Panc1 (cell line): ENCODE measurements around the gene ARL2BP. TPM values are rescaled to one million over a fixed set of nuclear protein-coding genes. Genes with fewer than 3 reads are reported as not detected.

Experiments
- ATAC-seq: fragments of 200-7000 bp; cut with Tn5 transposase; 2 replicates; pipeline ENCODE4 v1.9.1; 2020; ENCODE audit warnings: mild to moderate bottlenecking, moderate library complexity
- BruUV-seq: library from RNA; stranded (reverse); fragments of 400-500 nt; replicated peaks from 2 replicates; lab custom pipeline; 2021; lab: Mats Ljungman, UMichigan
- CTCF ChIA-PET: fragments of 300-600 bp; sonication (Branson Sonifier 250); formaldehyde crosslinking; loops from one replicate; lab custom pipeline; 2022; ENCODE audit warnings: antibody characterized with exemption; lab: Charles Lee
- POLR2A ChIA-PET: fragments of 300-600 bp; sonication (Branson Sonifier 250); formaldehyde crosslinking; loops from one replicate; lab custom pipeline; 2022; ENCODE audit warnings: antibody characterized with exemption; lab: Charles Lee
- DNase-seq: peaks from one replicate; pipeline ENCODE4 v3.0.0-alpha.2; 2010; ENCODE audit warnings: low read depth, low spot score
- H3K27ac ChIP-seq: 2 replicates; pipeline ENCODE4 v1.5.1; 2011; ENCODE audit warnings: mild to moderate bottlenecking, low read length, inconsistent platforms
- H3K27me3 ChIP-seq: fragments of 200-500 bp; sonication (Bioruptor generic); 2 replicates; pipeline ENCODE4 v1.6.0; 2014; ENCODE audit warnings: low read length, inconsistent platforms; ENCODE audit not compliant: control insufficient read depth, insufficient read depth
- H3K36me3 ChIP-seq: fragments of 200-500 bp; sonication (Bioruptor generic); 2 replicates; pipeline ENCODE4 v1.5.1; 2014; ENCODE audit warnings: inconsistent platforms, mild to moderate bottlenecking, low read length, moderate library complexity; ENCODE audit not compliant: control insufficient read depth, insufficient read depth
- H3K4me1 ChIP-seq: 2 replicates; pipeline ENCODE4 v1.5.1; 2011; ENCODE audit warnings: inconsistent platforms, mild to moderate bottlenecking, low read length, moderate library complexity; ENCODE audit not compliant: control insufficient read depth, insufficient read depth
- H3K4me3 ChIP-seq, 2 experiments: 2 replicates each; pipeline ENCODE4 v1.5.1; 2011 to 2012; ENCODE audit warnings: low read depth in 2 of 2, low read length in 2 of 2, mild to moderate bottlenecking in 2 of 2, inconsistent platforms in 1 of 2, moderate library complexity in 1 of 2
- H3K9me3 ChIP-seq: fragments of 200-500 bp; sonication (Bioruptor generic); 2 replicates; pipeline ENCODE4 v1.5.1; 2014; ENCODE audit warnings: low read depth, mild to moderate bottlenecking, inconsistent platforms, low read length, moderate library complexity; ENCODE audit not compliant: control insufficient read depth, insufficient read depth
- CTCF ChIP-seq: fragments of 450-650 bp; IDR thresholded peaks from 2 replicates; pipeline ENCODE4 v1.5.1; 2017; ENCODE audit warnings: mild to moderate bottlenecking
- POLR2AphosphoS5 ChIP-seq: IDR thresholded peaks from 2 replicates; pipeline ENCODE4 v1.6.1; 2012; ENCODE audit warnings: mild to moderate bottlenecking, low read depth, low read length, moderate library complexity
- REST ChIP-seq, 2 experiments: IDR thresholded peaks; 2 replicates each; pipeline ENCODE4 v1.6.1; 2011 to 2012; ENCODE audit warnings: low read depth in 2 of 2, control low read depth in 1 of 2, low read length in 1 of 2, mild to moderate bottlenecking in 1 of 2, moderate library complexity in 1 of 2; ENCODE audit not compliant: insufficient read depth in 1 of 2
- SIN3A ChIP-seq: IDR thresholded peaks from 2 replicates; pipeline ENCODE4 v1.6.1; 2012; ENCODE audit warnings: low read depth, mild to moderate bottlenecking, low read length, moderate library complexity, borderline replicate concordance; ENCODE audit not compliant: insufficient read depth
- TCF7L2 ChIP-seq: IDR thresholded peaks from 2 replicates; pipeline ENCODE4 v1.6.1; 2011; ENCODE audit warnings: mild to moderate bottlenecking, low read depth, low read length, inconsistent platforms
- in situ Hi-C: cut with HindIII; loops from 2 replicates; pipeline ENCODE4 v1.10.0; 2016; ENCODE audit warnings: low sequenced_read_pairs, low pct_unique_long_range_greater_than_20kb
- intact Hi-C: fragments of 100-400 bp; cut with micrococcal nuclease; formaldehyde crosslinking; loops from one replicate; pipeline ENCODE4 v1.10.0; 2022; ENCODE audit not compliant: unreplicated experiment
- total RNA-seq: library from RNA; stranded (reverse); gene quantifications from one replicate; pipeline ENCODE4 v1.2.1, GENCODE V29; 2021; ENCODE audit not compliant: unreplicated experiment

The ARL2BP gene
- total RNA-seq, 1 experiment from 2014 or later: 47.7 TPM

- Histone ChIP-seq H3K36me3 (no peaks in the 10 kb centered on the region), H3K4me1 (no peaks in the 10 kb centered on the region), H3K4me3 (no peak overlapping the region), H3K27me3 (no peaks in the 10 kb centered on the region), H3K27ac (no peak overlapping the region), H3K9me3 (no peaks in the 10 kb centered on the region)
- no TSS peak for BruUV-seq
- CTCF ChIA-PET: interaction anchor here (0.7 kb wide), 1 partner anchor 213 kb away, joined by 10 read pairs; no protein-coding TSS in a partner anchor
- intact Hi-C loops (no loop called here), in situ Hi-C loops (no loop called here)
- ATAC-seq: no peak
- no peak for TF ChIP-seq REST (IDR thresholded peaks at IDR 0.05; ENCODE audit: insufficient read depth in 1 of 2, low read depth in 2 of 2, low read length in 1 of 2)
- no peak for TF ChIP-seq SIN3A
- no peak for TF ChIP-seq TCF7L2
- no peak for TF ChIP-seq CTCF
- no peak for TF ChIP-seq POLR2AphosphoS5
- POLR2A ChIA-PET: no interaction called here
- no peak for DNase-seq
These were observed 13.9 kb downstream of the ARL2BP start for GRCh38 chr16:57258910-57259475.

- POLR2A ChIA-PET: no interaction called here
- BruUV-seq: no TSS peak
These were observed 15.4 kb downstream of the ARL2BP start for GRCh38 chr16:57260294-57260929.

More at GRCh38 chr16:57260294-57260929, 15.4 kb downstream of the ARL2BP start:
- intact Hi-C loops (no loop called here), in situ Hi-C loops (no loop called here)
- no peaks in the 10 kb centered on the region for H3K36me3 ChIP-seq
- H3K9me3 ChIP-seq: no peaks in the 10 kb centered on the region
- H3K27ac ChIP-seq: no peak overlapping the region
- CTCF ChIA-PET: no interaction called here
- TF ChIP-seq CTCF: no peak
- TF ChIP-seq POLR2AphosphoS5: no peak
- TF ChIP-seq TCF7L2: no peak
- no peak for TF ChIP-seq SIN3A
- no peak for TF ChIP-seq REST (IDR thresholded peaks at IDR 0.05; ENCODE audit: insufficient read depth in 1 of 2, low read depth in 2 of 2, low read length in 1 of 2)
- DNase-seq: no peak
- no peaks in the 10 kb centered on the region for H3K27me3 ChIP-seq
- no peaks in the 10 kb centered on the region for H3K4me1 ChIP-seq
- peak; percentile 55 for ATAC-seq
- H3K4me3 ChIP-seq: 0 out of 4 replicates have a peak overlapping the region, but pooled peaks of 1 of the 2 experiments have one; percentile 1
